CD4-positive, alpha-beta T cell treated with Interleukin-10 for 1 hour (primary cell): ENCODE data around the gene SUSD4.

Experiments
- DNase-seq: peaks from one replicate; pipeline ENCODE4 v3.0.0-alpha.2; 2020

Gene SUSD4

DNA sequence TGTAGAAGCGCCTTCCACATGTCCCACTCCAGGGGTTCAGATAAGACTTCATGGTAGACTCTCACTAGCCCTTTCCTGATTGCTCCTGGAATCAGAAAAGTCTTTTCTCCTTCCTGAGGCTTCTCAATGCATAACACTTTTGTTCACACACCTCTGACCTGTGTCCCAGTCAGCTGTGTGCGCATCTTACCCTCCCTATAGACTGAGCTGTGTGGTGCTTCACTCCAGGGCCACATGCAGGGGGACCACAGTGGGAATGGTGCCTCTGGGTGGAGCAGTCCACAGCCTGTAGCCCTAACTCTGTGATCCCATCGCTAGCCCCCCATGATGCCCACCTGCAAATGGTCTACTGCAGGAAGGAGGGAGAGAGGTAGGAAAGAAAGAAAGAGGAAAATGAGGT lies 136.9 kb downstream of the SUSD4 start:
- no peak for DNase-seq

DNA sequence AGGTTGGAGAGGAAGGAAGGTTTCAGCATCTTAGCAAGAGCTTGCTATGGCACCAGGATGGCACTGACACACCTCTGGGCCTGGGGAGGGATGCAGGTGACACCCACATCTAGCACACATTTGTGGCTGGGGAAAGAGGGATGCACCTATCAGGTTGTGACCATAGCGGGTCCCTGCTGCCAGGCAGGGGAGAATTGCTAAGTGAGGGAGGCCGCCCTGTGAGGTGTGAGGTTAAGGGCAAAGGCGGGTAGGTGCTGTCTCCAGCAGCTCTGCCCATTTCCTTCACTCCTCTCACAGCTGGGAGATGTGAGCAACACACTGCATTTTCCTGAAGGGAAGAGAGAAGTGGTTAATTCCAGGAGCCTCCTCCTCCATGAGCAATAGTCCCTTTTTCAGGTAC lies 137.7 kb downstream of the SUSD4 start:
- DNase-seq: no peak

- DNase-seq: no peak
These were observed 138.5 kb downstream of the SUSD4 start for GRCh38 chr1:223225481-223225880.

DNA sequence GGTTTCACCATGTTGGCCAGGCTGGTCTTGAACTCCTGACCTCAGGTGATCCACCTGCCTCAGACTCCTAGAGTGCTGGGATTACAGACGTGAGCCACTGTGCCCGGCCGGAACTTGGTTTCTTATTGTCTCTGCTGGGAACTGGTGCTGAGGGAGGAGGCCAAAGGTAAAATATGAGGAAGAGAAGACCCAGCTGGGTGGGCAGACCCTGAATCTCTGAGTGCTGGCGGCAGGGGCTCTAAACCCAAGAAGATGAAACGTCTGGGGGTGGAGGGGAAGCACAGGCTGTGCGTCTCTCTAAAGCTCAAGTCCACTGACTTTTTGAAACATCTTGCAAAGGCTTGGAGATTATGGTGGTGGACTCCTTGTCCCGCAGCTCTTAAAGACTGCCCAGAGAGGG lies 138.9 kb downstream of the SUSD4 start:
- no peak for DNase-seq

DNA sequence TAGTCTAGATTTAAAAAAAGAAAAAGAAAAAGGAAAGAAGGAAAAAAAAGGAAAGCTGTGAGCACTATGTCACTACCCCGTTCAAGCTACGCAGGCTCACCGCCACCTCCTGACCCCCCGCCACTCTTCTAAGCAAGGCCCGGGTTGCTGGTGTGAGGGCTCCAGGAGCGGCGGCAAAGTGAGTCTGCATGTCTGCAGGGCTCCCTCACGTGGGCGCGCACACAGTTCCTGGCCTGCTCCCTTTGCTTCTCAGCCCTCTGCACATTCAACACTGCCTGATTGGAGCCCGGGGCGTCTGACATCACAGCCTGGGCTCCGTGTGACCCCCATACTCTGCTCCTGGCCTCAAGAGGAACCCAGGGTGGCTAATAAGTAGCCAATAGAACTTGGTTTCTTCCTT lies 139.5 kb downstream of the SUSD4 start:
- DNase-seq: no peak

DNA sequence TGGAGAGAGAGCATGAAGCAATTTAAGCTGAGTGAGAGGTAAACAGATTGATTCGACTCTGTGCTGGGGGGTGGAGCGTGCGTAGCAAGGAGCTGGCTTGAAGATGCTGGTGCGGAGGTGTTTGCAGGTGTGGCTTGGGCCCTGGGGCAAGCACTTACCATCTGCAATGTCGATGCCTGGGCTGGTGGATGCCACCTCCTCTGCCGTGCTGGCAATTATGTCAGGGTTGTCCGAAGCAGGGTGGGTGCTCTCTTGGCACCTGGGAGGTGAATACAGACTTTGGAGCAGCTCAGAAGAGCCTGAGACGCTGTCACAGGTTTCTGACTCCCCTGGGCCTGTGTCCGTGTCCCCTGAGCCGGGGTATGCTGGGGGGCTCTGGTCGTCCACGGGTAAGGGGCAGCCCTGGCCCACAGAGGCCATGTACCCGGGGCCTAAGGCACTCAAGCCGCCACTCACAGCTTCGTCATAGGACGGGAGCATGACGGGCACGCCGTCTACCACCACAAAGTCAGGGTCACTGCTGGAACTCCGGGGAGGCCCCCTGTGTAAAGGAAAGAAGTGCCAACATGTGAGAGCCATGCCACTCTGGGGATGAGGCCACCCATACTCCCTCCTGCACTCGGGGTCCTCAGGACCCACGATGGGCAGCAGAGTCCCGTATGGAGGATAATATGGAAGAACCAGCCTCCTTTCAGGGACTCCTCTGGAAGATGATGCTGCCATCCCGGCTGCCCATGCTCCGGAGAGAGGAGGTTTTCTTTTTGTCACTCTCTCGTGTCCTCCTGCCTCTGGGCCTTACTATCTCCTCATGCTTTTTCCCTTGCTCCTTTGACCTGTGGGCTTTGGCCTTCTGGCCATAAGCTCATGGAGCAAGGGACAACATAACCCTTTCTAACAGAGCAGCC lies 140.6 kb downstream of the SUSD4 start:
- no peak for DNase-seq

- no peak for DNase-seq
These were observed 141.6 kb downstream of the SUSD4 start for GRCh38 chr1:223222377-223222776.

DNA sequence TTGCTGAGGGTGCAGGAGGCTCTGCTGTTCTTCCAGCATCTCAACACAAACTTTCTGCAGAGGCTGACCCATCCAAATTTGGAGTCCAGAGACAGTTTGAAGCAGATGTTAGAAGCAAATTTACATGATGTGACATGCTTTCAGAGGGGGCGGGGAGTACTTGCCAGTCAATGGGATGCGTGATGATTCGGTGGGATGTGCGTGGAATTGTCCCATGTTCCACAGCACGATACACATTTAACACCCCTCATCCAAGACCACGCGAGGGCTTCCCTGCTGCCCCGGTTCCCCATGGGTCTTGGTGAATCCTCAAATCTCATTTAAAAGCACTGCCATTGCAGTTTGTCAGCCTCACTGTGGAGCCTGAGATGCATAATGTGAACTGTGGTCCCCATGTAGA lies 142.3 kb downstream of the SUSD4 start:
- DNase-seq: no peak

DNA sequence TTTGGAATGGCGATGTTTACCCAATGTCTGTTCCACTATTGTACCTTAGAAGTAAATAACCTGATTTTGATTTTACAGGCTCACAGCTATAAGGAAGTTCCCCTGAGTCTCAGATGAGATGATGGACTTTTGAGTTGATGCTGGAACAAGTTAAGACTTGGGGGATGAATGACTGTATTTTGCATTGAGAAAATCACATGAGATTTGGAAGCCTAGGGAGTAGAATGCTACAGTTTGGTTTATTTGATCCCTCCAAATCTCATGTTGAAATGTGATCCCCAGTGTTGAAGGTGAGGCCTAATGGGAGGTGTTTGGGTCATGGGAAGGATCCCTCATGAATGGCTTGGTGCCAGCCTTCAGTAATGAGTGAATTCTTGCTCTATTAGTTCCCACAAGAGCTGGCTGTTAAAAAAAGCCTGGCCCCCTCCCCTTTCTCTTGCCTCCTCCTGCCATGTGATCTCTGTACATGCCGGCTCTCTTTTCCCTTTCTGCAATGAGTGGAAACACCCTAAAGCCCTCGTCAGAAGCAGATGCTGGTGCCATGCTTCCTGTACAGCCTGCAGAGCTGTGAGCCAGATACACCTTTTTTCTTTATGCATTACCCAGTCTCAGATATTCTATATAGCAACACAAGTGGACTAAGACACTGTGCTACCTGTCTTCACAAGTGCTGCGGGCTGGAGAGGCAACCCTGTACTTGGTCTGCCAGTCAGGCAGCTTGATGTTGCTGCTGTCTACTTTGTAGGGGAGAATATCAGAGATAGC lies 143.9 kb downstream of the SUSD4 start:
- DNase-seq: no peak

DNA sequence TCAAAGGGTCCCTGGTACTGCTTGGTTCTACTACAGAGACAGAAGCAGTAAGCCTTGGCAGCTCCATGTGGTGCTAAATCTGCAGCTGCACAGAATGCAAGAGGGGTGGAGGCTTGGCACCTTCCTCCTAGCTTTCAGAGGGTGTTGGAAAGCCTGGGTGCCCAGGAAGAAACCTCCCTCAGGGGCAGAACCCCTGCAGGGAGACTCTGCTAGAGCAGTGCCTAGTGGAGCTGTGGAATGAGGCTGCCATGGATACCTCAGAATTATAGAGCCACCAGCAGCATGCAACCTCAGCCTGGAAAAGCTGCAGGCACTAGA lies 144.7 kb downstream of the SUSD4 start:
- no peak for DNase-seq

DNA sequence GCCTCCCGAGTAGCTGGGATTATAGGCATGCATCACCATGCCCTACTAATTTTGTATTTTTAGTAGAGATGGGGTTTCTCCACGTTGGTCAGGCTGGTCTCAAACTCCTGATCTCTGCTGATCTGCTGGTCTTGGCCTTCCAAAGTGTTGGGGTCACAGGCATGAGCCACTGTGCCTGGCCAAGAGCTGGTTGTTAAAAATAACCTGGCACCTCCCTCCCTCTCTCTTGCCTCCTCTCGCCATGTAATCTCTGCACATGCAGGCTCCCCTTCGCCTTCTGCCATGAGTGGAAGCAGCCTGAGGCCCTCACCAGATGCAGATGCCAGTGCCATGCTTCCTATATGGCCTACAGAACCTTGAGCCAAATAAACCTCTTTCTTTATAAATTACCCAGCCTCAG lies 146.2 kb downstream of the SUSD4 start:
- DNase-seq: no peak

DNA sequence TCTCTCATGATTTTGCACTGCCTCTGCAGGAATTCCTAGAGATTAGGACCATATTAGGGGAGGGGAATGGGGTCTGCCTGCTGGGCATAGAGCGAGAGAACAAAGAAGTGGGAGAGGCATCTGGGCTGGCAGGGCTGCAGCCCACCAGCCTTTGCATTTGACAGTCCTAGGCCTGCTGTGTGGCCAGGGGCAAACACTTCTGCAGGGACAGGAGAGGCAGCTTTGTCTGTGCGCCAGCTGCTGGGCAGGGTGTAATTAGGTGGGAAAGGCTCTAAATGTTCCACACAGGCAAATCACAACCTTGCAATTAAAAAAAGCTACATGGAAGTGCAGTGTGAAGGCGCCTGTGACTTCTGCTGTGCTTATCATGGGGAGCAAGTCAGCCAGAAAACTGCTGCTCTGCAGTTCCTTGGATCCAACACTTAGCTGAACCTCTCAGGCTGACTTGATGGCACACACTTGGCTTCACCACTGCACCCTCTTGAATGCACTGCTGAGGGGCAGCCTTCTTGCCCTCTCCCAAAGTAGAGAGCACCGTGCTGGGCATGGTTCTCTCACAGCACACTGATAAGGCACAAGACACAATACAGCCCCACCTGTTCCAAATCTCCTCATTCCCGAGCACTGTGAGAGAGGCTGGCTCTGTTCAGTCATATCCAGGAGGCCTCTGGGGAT lies 147.3 kb downstream of the SUSD4 start:
- no peak for DNase-seq

DNA sequence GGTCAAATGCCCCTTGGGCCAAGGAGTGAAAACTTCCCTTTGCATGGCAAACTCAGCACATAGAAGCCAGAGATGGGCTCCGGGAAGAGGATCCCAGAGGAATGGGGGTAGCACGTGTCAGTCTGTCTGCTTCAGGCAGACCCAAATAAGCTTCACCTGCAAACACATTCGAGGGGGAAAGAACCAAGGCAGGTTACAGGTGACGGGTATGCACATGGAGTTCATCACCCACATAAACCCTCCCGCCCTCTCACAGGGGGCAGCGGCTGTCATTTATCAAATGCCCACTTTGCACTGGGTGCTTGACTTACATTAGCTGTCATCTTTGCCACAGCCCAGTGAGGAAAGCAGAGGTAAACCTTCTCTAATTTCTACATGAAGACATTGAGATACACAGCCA lies 147.9 kb downstream of the SUSD4 start:
- no peak for DNase-seq

GRCh38 chr1:223215026-223215425 lies 148.9 kb downstream of the SUSD4 start:
- DNase-seq: no peak

DNA sequence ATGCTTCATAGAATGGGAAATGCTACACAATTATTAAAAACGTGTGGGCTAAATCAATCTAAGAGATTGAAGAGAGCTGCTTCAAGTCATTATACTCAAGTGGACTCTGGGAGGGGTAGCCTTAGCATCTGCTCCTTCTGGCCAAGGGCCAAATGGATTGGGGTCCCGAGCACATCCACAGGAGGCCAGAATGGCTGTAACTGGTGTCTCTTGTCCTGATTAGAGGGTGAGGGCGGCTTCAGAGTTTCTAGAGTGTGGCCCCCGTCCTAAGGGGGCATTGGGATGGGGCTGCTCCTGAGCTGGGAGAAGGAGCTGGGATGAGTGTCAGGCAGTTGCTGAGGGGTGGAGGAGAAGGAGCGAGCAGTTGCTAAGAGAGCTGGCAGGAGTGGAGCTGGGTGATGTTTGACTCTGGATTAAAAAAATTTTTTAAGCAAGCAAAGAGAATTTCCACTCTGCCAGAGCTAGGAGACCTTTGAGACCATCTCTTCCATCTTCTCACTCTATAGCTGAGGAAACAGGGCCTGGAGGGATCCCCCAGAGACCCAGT lies 149.6 kb downstream of the SUSD4 start:
- DNase-seq: no peak

DNA sequence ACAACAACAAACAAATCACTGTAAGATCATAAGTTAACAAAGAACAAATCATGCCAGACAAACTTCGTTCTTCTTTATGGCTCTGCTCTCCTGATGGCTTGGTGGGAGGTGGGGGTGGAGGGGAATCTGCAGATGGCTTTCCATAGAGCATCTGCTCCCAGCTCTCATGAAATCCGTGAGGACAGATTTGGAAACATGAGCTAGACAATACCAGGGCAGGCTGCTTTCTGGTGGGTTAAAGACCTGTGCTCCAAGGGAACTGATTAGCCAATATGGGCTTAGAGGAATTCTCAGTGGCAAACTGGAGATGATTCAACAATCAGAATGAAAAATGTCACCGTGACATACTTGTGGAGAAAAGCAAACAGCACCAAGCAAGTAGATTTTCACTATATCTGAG lies 151.5 kb downstream of the SUSD4 start:
- DNase-seq: no peak

DNA sequence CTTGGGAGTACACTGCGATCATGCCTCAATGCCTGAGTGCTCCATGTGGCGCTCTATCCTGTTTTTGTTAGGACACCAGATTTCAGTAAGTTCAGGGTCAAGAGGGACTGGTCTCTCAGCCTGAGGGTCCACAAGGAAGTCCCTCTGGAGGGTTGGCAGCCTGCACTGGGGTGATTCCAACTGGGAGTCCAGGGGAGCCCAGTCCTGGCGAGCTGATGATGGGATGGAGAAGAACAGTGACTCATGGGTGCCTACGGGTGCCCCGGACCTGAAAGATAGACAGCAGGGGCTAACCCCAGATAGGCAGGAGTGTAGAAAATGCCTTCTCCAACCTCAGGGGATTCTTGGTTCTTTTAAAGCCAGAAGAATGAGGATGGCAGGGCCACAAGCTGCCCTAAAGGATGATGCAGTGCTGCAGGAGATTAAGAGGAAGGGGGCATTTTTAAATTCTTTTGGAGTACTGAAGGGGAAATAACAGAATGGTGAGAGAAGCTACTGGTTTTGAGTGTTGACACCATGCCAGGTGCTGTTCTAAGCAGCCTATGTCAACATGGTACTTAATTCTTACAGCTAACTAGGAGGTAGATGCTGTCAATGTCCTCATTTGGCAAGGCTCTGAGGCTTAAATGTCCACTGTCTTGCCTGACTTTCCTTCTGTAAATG lies 152.5 kb downstream of the SUSD4 start:
- DNase-seq: no peak

DNA sequence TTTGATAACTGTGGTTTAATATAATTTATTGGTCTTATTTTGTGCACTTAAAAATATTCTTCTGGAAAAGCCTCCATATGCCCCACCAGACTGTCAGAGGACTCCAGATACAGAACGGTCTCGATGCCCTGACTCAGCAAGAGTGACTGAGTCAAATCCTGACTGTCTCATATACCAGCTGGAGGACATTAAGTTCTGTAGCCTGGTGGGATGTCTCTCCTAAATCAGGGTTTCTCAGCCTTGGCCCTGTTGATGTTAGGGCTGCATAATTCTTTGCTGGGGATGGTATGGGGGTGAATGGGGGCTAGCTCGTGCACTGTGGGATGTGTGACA lies 153.2 kb downstream of the SUSD4 start:
- no peak for DNase-seq

DNA sequence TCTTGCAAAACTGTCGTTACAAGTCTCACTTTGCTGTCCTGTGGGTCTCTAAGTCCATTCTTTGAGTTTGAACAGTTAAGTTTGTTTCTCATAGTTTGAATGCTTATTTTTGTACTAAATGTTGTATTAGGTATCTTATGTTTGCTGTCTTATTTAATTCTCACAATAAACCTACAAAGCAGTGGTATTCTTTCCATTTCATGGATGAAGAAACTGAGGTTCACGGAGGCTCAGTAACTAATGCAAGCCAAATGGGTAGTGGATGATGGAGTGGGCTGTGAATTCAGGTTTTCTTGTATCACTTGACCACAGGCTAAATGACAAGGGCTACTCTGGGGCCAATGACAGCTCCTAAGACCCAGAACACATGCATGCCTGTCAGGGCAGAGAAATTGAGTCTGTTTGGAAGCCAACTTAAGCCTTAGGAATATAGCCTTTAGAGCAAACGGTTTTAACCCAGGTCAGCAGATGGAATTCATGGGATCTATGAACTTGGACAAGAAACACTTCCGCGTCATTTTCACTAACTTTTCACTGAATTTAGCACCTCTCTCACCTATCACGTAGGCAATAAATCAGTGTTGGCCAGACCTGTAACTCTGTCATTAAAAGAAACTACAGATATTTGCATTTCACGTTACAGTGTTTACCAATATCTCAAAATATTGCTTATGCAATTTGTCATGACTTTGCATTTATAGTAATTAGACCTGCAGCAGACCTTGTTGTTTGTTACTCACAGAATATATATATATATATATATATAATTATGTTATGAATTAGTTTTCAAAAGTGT lies 153.8 kb downstream of the SUSD4 start:
- no peak for DNase-seq

GRCh38 chr1:223209293-223209898 lies 154.6 kb downstream of the SUSD4 start:
- DNase-seq: no peak

- DNase-seq: no peak
These were observed 155.6 kb downstream of the SUSD4 start for GRCh38 chr1:223208164-223209076.
